NCI-H748 treated with DMSO at 0.1 percent for 48 hours (cell line): ENCODE data around the gene FCHSD1.

ENCODE experiments used
- DNase-seq: peaks from one replicate; lab custom pipeline; 2025; lab: John Stamatoyannopoulos, UW

FCHSD1 gene

DNA sequence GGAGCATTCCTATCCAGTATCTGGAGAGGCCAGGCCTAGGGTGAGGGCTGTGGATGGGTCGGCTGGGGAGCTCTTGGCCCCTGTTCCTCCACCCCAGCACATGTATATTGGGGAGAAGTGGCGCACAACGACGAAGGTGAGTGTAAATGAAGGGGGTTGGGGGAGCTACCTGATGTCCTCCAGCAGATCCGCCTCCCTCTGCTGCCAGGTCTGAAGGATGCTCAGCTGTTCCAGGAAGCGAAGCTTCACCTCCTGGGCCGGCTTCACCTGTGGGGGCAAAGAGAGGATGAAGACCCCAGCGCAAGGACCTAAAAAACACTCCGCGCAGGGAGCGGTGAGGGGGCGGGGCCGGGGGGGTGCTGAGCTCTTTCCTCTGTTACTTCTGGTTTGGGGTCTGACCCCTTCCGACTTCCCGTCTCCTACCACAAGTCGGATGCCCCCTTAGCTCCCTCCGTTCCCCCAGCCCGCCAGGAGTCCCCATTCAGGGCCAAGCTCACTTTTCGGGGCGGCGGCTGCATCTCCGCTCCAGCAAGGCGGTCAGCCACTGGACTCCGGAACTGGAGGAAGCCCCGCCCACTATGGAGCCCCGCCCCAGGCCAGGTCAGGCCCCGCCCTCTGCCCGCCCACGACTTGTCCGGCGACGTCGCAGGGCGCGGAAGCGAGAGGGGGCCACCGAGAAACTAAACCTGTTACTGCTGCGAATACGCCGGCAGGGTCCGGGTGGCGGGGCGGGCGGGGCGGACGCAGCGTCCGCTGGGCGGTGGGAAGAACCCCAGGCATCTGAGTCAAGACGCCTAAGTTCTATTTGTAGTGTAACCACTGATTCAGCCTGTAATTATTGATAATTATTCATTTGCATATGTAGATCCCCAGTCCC, at the start of gene FCHSD1:
TSS of gene FCHSD1 (minus strand) at position 568 of the 877 bp plus-strand sequence. CDS start at position 518, 50 bp downstream.
- peak; percentile 60 for DNase-seq

DNA sequence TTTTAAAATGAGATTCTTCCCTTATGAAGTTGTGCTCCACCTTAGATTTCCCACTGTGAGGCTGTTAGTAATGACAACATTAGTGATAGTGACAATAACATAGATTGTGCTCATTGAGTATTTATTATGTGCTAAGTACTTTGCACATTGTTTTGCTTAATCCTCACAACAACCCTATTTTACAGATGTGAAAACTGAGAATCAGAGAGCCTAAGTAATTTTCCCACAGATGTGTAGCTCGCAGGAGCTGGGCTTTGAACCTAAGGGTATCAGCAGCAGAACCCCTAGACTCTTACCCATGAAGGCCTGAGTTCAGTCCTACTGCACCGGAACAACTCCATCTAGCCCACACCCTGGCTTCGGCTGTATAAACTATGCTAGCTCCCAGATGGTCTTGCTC, 46.4 kb upstream of the FCHSD1 start:
- DNase-seq = no peak

DNA sequence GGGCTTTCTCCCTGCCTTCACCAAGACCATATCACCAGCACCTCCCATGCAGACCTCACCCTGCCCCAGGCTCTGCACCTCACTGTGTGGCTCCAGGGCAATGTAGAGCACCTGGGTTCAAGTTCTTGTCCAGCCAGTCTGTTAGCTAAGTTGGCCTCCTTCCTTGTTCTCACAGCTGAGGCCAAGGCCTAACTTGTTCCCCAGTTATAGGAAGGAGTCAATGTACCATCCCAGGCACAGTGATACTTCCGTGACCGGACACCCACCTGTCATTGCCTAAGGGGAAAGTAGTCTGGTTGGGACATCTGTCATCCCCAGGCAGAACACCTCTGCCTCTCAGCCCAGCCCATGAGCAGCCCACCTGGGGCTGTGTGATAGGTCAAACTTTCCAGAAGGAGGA, 45.2 kb upstream of the FCHSD1 start:
- DNase-seq = no peak

DNA sequence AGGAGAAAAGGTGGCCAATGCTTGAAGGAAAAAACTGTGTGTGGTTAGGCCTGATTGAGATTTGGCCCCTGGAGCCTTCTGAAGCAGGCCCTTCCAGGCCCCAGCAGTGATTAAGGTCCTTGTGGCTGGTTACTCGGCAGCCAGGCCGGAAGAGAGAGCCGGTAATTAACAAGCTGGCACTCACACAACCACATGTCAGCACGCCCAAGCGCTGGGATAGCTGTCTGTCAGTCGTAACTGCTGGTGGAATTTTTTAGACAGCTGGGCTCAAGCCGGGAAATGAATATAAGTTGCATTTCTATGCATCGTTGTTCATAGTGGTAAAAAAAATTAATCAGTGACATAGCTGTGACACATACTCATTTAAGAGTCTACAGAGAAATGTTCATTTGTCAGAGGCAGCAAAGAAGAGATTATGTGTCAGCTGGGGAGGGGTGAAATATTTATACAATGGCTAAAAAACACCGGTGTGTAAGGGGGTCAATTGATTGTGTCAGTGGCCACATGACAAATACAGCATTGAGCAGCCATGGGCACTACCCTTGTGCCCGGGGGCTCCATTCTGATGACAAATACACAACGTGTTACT, 44.5 kb upstream of the FCHSD1 start:
- DNase-seq = no peak

DNA sequence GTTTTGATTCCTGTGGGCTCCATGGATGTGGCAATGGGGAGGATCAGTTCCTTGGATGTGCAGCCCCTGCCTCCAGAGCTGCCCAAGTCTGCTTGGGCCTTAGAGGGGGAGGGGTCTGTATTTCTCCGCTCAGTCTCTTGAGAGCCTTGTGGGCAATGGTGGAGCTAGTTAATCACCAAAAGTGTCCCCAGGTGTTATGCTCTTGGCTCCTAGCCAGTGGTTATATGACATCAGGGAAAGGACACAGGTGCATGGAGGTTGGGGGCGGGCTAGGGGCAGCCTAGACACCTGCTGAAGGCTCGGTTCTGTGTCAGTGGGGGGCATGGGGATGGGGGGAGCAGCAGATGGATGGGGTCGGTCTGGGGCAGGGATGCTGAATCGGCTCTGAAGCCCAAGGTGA, 43.3 kb upstream of the FCHSD1 start:
- DNase-seq = no peak

DNA sequence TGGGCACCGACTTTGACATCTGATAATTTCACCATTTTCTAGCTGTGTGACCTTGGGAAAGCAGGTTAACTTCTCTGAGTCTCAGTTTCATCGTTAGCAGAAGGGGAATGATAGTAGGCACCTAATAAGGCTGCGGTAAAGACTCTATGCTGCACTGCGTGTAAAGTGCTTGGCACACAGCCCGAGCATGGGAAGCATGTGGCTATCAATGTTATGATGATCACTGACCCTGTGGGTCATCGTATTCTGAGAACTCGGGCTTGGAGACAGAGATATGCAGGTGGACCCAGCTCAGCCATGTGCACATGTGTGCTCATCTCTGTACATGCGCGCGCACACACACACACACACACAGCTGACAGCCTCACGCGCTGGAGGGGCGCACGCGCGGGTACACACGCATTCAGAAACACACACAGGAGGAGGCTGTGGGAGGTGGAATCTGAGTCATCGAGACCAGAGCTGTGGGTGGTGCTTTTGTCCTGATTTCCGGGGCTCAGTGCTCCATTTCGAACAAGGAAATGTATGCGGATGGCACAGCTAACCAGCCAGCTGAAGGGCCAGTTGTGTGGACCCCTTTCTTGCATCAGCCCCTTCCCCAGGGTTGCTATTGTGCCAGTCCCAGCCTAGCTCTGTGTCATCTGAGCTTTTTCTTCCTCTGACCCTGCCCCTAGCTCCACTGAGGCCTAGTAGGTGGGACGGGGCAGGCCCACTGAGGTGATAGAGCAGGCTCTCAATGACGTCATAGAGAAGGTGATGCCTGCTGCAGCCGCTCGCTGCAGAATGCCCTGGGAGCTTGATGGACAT, 41.9 kb upstream of the FCHSD1 start:
- no peak for DNase-seq

DNA sequence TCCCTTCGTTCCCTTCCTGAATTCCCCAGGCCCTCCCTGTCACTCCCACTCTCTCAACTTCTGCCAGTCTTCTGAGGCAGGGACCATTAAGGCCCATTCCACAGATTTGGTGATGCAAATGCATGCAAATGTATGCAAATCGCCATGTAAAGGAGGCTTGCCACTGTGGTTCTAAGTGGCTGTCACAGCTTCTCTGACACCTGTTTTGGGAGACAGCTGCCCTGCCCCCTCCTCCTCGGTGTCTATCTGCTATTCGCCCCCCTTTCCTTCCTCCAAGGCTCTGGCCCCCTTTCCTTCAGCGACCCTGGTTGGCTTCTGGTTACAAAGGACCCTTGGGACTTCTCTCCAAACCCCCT, 41.3 kb upstream of the FCHSD1 start:
- DNase-seq = no peak

DNA sequence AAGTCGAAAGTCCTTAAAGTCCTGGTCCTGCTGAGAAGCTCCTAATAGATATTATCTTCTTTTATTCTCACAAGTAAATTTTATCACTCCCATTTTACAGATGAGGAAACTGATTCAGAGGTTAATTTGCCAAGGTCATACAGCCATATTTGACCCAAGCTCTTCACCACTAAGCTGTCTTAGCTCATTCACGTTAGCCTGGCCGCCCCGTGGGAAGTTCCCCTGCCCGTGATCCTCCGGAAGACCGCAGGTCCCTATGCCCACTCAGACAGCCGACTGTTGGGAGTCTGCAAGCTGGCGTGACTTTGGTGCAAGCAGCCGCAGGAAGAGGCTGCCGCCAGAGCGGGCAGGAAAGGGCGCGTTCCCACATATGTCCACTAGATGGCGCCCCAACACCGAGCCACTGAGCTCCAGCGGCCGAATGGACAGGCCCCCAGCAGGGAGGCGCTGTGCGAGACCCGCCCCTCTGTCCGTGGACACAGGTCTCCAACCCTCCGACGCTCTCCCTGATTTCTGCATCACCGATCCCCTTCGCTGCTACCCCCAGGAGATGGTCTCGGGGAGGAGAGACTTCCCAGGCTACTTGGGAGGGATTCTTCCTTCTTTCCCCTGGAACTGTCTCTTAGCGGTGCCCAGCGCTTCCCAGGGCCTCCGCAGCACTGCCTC, 40.8 kb upstream of the FCHSD1 start:
- DNase-seq = peak; percentile 64

DNA sequence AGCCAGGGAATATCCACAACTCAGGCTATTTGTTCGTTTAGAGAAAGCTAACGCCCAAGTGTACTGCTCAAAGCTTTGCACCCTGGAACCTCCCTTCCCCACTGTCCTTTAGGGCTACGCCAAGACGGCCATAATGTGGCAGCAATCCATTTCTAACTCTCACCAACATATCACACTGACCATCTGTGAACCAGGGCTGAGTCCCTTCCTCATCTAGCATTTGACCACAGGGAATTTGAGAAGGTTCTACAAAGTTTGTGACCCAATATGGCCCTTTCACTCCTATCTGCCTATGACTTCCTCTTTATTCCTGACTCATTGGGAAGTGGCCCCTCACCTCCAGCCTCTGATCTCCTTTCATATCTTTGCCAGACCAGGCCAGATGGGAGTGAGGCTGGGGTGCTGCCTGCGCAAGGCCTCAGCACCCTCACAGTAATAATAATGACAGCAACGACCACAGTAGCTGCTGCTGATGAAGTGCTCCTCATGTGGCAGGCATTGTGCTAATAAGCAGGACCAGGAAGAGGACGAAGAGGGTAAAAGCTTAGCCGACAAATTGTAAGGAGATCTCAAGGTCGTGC, 40.2 kb upstream of the FCHSD1 start:
- no peak for DNase-seq

DNA sequence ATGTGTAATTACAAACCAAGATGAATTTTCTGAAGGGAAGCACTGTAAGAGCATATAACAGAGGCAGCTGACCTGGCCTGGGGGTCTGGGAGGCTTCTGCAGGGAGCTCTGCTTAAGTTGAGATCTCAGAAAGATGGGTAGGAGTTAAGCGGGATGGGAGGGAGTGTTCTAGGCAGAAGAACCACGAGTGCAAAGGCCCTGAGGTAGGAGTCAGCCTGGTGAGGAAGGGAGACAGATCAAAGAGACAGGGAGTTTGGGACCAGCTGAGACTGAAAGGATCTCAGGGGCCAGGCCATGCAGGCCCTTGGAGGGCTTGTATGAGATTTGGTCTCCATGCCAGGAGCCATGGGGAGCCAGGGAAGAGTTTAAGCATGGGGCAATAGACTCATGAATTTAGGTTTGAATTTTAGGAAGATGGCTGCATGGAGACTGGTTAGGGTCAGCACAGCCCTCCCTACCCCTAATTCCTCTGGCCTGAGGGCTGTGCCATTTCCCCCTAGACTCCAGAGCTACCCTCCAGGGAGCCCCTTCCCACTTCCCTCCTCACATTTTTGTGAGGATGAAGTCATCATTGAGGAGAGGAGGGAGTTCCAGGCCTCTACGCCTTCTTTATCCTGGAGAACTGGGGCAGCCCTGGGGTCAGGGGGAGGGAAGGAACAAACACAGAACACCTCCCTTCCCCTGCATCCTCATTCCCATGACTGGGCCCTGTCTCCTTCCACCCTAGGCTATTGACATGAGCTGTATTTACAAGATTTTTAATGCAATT, 35.6 kb upstream of the FCHSD1 start:
- DNase-seq = no peak

DNA sequence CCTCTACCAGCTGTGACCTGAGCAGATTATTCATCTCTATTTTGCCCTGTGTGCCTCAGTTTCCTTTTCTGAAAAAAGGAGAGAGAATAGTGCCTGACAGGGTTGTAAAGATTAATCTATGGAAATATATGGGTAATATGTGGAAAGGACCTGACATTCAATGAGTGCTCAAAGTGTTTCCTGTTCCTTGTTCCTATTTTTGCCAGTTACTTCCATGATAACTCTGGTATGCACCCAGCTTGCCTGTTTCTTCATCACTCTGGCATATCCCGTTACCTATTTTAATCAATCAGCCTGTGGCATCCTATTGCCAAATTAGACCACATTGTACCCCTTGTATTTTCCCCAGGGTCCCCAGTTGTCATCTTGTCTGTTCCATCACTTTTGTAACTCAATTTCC, 34.4 kb upstream of the FCHSD1 start:
- DNase-seq = no peak

DNA sequence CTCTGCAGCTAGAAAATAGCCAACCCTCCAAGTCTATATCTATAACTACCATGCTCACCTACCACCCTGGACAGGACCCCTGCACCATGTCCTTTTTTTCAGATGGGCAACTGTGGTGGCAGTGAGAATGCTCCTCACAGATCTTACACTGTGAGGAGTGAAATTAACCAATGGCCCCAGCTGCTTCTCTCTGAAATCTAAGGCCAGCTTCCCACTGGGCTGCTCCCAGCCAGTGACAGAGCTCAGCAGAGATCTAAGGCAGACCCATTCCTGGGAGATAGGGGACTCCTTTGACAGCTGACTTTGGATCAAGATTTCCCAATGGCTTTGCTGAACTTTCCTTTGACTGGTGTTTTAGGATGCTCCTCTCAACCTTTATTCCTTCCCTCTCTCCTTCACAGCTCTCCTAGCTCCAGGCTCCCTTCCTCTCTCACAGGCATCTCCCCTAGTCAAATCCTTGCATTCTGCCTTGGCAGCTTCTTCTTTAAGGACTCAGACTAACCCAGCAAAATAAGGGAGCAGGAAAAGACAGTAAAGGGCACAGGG, 32.5 kb upstream of the FCHSD1 start:
- DNase-seq = no peak

DNA sequence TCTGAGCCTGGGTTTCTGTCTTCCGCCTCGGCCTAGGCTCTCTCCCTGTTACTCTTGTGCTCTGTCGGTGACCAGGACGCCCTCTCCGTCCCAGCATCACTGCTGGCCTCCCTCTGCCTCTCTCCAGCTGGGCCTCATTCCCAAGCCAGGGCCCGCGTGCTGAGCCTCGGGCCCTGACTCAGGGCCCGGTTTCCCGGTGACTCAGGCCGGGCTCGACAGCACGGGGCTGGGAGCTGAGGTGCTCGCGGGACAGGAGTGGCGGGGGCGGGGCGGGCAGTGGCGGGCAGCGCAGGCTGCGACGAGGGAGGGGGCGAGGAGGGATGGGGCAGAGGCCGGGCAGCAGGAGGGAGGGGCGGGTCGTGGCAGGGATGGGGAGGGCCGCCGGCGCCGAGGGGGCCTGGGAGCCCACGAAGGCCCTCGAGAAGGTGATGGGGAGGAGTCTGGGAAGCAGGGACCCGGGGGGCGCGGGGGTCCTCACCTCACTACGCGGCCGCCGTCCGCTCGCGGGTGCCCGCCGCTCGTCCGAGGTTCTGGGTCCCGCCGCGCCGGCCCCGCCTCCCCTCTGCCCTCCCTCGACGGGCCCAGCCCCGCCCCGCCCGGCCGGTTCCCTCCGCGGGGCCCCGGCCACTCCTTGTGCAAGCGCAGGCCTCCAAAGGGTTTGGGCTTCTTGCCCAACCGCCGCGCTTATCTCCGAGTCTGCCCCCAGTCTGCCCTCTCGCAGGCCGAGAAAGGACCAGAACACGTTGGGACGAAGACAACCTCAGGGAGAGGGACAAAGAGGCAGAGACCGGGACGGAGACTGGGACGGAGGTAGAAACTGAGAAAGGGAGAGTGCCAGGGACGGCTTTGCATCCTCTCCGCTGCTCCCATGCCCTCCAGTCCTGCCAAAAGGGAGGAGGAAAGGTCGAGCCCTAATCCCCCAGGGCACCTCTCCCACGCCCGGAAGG, 30.8 kb upstream of the FCHSD1 start, which contains the start of gene ARAP3:
TSS of gene ARAP3 (minus strand) at position 536 of the 947 bp plus-strand sequence. CDS start 1,744 bp downstream, outside the sequence.
- DNase-seq = no peak

DNA sequence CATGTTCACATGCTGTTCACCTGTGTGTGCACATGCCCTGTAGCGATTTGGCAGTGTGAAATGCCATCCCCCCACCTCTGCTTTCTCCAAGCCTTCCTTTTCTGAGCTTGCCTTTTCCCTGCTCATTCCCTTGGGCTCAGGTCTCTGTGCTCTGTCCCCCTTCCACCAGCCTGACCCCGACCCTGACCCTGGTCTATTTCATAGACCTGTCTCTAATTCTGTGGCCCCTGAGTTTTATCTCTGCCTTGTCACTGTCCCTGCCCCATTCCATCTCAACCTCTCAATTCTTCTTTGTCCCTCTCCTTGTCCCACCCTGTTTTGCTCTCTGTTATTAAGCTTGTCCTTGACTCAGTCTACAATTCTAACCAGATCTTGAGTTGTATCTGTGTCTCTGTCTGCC, 30.1 kb upstream of the FCHSD1 start:
- no peak for DNase-seq

DNA sequence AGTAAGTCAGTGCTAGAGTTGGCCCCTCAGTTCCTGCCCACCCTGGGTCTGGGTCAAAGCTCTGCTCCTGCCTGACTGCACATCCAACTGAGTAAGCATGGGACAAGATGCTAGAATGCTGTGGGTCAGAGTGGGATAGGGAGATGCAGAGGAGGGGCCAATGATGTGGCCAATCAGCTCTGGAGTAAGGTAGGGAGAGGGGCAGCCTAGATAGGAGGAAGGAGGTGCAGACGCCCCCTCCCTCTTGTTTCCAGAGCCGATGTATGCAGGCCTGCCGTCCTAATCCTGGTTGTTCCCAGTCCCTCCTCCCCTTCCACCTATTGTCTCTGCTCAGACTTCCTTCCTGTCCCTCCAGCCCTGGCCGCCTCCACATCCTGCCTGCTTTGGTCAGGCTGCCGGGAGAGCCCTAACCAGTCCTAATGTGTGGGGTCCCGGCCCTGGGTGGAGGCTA, 29.6 kb upstream of the FCHSD1 start:
- DNase-seq = no peak

DNA sequence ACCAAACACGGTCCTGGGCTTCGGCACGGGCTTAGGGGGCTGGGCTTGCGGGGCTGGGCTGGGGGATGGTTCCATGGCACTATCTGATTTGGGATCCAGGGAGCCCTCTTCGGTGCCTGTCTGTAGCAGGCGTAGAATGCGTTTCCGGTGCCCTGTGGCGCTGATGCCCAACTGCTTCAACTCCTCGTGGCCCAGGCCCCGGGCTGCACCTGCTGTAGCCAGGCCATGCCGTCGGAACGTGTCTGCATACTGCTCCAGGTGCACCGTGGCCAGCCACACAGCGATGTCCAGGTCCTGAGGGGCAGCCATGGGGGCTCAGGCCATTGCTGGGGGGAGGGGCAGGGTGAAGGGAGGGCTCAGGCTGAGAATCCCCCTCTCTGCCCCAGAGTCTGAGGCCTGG, 29.0 kb upstream of the FCHSD1 start:
- no peak for DNase-seq

DNA sequence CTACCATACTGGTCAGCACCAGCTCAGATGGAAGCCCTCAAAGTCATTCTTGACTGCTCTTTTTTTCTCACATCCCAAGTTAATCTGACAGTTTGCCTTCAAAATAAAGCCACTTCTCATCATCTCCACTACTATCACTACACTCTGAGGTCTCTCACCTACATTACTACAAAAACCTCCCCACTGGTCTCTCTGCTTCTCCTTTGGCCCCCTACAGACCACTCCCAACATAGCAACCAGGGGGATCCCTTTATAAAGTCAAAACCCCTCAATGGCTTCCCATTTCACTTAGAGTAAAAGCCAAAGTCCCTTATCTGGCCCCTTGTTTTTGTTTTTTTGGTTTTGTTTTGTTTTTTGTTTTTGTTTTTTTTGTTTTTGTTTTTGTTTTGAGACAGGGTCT, 26.2 kb upstream of the FCHSD1 start:
- no peak for DNase-seq

DNA sequence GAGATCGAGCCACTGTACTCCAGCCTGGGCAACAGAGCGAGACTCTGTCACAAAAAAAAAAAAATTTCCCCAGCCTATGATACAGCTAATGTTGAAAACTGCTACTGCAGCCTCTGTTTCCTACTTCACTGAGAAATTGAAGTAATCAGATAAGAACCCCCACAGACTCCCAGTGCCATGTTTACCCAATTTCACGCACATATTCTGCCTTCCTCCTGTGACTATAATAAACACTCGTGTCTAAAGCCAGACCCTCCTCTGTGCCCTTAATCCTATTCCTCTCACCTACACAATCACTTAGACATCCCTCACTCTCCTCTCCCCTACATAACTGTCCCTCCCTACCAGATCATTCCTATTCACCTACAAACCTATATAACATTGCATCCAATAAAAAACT, 24.5 kb upstream of the FCHSD1 start:
- DNase-seq = no peak

DNA sequence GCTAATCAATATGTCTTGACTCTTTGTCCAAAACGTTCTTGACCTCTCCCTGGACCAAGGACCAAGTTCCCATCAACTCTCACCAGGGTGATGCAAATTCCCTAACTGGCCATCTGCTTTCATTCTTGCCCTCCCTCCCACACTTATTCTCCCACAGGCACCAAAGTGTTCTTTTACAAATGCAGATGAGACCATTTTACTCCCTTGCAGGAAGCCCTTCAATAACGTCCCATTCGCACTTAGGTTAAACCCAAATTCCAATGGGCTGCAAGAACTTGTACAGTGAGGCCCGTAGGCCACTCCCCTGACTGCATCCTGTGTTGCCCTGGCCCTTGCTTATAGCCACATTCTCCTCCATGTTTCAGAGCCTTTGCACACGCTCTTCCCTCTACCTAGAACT, 23.5 kb upstream of the FCHSD1 start:
- no peak for DNase-seq
